WTC11 (cell line): ENCODE data around the gene YPEL4. TPM values are rescaled to one million over a fixed set of nuclear protein-coding genes. Genes with fewer than 3 reads are reported as not detected.

Experiments
- ATAC-seq: fragments of 200-7000 bp; cut with Tn5 transposase; 2 replicates; pipeline ENCODE4 v1.10.0; 2021; ENCODE audit warnings: mild to moderate bottlenecking, moderate library complexity
- CTCF ChIA-PET: fragments of 300-600 bp; sonication (Branson Sonifier 250); formaldehyde crosslinking; loops from one replicate; lab custom pipeline; 2021; ENCODE audit warnings: antibody characterized with exemption; lab: Charles Lee
- POLR2A ChIA-PET: fragments of 350-600 bp; sonication (Branson Sonifier 250); formaldehyde crosslinking; loops from one replicate; lab custom pipeline; 2021; ENCODE audit warnings: antibody characterized with exemption; lab: Charles Lee
- DNase-seq: peaks from one replicate; pipeline ENCODE4 v3.0.0; 2021; ENCODE audit warnings: low spot score
- H3K27ac Mint-ChIP-seq: 2 replicates; pipeline ENCODE4 v1.8.0; 2021; ENCODE audit warnings: mixed read lengths
- H3K27me3 Mint-ChIP-seq: 2 replicates; pipeline ENCODE4 v1.8.0; 2021; ENCODE audit warnings: low read depth, mild to moderate bottlenecking, moderate library complexity, mixed read lengths
- H3K36me3 Mint-ChIP-seq: 2 replicates; pipeline ENCODE4 v1.8.0; 2021; ENCODE audit warnings: mixed read lengths
- H3K4me1 Mint-ChIP-seq: 2 replicates; pipeline ENCODE4 v1.8.0; 2022; ENCODE audit warnings: mixed read lengths
- H3K4me3 Mint-ChIP-seq: 2 replicates; pipeline ENCODE4 v1.8.0; 2021; ENCODE audit warnings: mild to moderate bottlenecking, moderate library complexity, mixed read lengths
- H3K9me3 Mint-ChIP-seq: 2 replicates; pipeline ENCODE4 v1.8.0; 2021; ENCODE audit warnings: mixed read lengths
- ELF4 ChIP-seq: sonication (generic); formaldehyde crosslinking; IDR thresholded peaks from 2 replicates; pipeline ENCODE4 v1.8.1; 2022; ENCODE audit warnings: low read depth, mild to moderate bottlenecking, moderate library complexity, missing genetic modification reagents
- FOXK1 ChIP-seq: sonication (generic); formaldehyde crosslinking; IDR thresholded peaks from 2 replicates; pipeline ENCODE4 v1.8.0; 2022; ENCODE audit warnings: mild to moderate bottlenecking, moderate library complexity, missing genetic modification reagents
- PRRX2 ChIP-seq: fragments of 250-450 bp; sonication (Bioruptor Pico); IDR thresholded peaks from 2 replicates; pipeline ENCODE4 v1.8.0; 2021; ENCODE audit warnings: mild to moderate bottlenecking
- RELA ChIP-seq: sonication (generic); formaldehyde crosslinking; IDR thresholded peaks from 2 replicates; pipeline ENCODE4 v1.8.1; 2022; ENCODE audit warnings: missing genetic modification reagents, mild to moderate bottlenecking, borderline replicate concordance
- RORB ChIP-seq: fragments of 250-450 bp; sonication (Bioruptor Pico); IDR thresholded peaks from 2 replicates; pipeline ENCODE4 v1.9.0; 2021; ENCODE audit warnings: mild to moderate bottlenecking
- SMAD4 ChIP-seq: sonication (generic); formaldehyde crosslinking; IDR thresholded peaks from 2 replicates; pipeline ENCODE4 v1.8.0; 2022; ENCODE audit warnings: mild to moderate bottlenecking, missing genetic modification reagents
- TCF7 ChIP-seq: sonication (generic); formaldehyde crosslinking; IDR thresholded peaks from 2 replicates; pipeline ENCODE4 v1.8.0; 2022; ENCODE audit warnings: mild to moderate bottlenecking, low read depth, missing genetic modification reagents, moderate library complexity
- ZNF138 ChIP-seq: sonication (generic); formaldehyde crosslinking; conservative IDR thresholded peaks from 2 replicates; pipeline ENCODE4 v1.8.1; 2022; ENCODE audit warnings: mild to moderate bottlenecking, moderate library complexity, missing genetic modification reagents
- ZNF232 ChIP-seq: sonication (generic); formaldehyde crosslinking; IDR thresholded peaks from 2 replicates; pipeline ENCODE4 v1.8.0; 2022; ENCODE audit warnings: mild to moderate bottlenecking, missing genetic modification reagents
- ZNF263 ChIP-seq: sonication (generic); formaldehyde crosslinking; IDR thresholded peaks from 2 replicates; pipeline ENCODE4 v1.8.1; 2022; ENCODE audit warnings: low read depth, mild to moderate bottlenecking, moderate library complexity, missing genetic modification reagents
- ZNF416 ChIP-seq: fragments of 250-450 bp; sonication (Bioruptor Pico); IDR thresholded peaks from 2 replicates; pipeline ENCODE4 v1.9.0; 2021; ENCODE audit warnings: mild to moderate bottlenecking, inconsistent platforms
- ZNF423 ChIP-seq: fragments of 250-450 bp; sonication (Bioruptor Pico); IDR thresholded peaks from 2 replicates; pipeline ENCODE4 v2.1.2; 2022; ENCODE audit warnings: mild to moderate bottlenecking, moderate library complexity
- total RNA-seq: library from RNA; stranded (reverse); gene quantifications from 3 replicates; pipeline ENCODE4 v1.2.3, GENCODE V29; 2021
- TF ChIP-seq, protein P1 (sequence below): sonication (generic); formaldehyde crosslinking; IDR thresholded peaks from 2 replicates; pipeline ENCODE4 v1.8.1; 2022; ENCODE audit warnings: low read depth, mild to moderate bottlenecking, moderate library complexity, missing genetic modification reagents, borderline replicate concordance
- TF ChIP-seq, protein P2 (sequence below): sonication (generic); formaldehyde crosslinking; IDR thresholded peaks from 2 replicates; pipeline ENCODE4 v1.8.0; 2023; ENCODE audit warnings: missing genetic modification reagents, mild to moderate bottlenecking, borderline replicate concordance
- TF ChIP-seq, protein P3 (sequence below): fragments of 250-450 bp; sonication (Bioruptor Pico); conservative IDR thresholded peaks from 2 replicates; pipeline ENCODE4 v1.9.0; 2021; ENCODE audit warnings: mild to moderate bottlenecking
- TF ChIP-seq, protein P4 (sequence below): sonication (generic); formaldehyde crosslinking; IDR thresholded peaks from 2 replicates; pipeline ENCODE4 v1.8.0; 2022; ENCODE audit warnings: mild to moderate bottlenecking, missing genetic modification reagents
- TF ChIP-seq, protein P5 (sequence below): fragments of 200-600 bp; IDR thresholded peaks from 2 replicates; pipeline ENCODE4 v1.8.0; 2022; ENCODE audit warnings: antibody characterized with exemption
- TF ChIP-seq, protein P6 (sequence below): sonication (generic); formaldehyde crosslinking; IDR thresholded peaks from 2 replicates; pipeline ENCODE4 v1.8.0; 2023; ENCODE audit warnings: missing genetic modification reagents

YPEL4 gene
- total RNA-seq, 1 experiment from 2014 or later, result 0.15 TPM

DNA sequence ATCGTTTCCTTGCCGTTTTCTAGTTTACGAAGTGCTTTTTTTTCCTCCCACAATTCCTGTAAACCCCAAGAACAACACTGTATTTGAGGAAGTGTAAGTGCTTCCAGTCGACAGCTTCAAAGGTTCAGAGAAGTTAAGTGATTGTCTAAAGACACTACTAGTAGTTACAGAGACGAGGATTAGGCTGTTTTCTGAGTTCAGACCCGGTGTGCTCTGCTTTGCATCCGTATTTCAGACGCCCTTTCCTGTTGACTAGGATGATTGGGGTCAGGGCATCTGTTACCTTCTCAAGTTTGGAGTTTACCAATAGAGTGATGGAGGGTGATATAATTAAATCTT lies 8.3 kb upstream of the YPEL4 start:
- DNase-seq, result no peak
- no peak for TF ChIP-seq TCF7 (CRISPR knock-in tag)
- TF ChIP-seq, protein P1, sequence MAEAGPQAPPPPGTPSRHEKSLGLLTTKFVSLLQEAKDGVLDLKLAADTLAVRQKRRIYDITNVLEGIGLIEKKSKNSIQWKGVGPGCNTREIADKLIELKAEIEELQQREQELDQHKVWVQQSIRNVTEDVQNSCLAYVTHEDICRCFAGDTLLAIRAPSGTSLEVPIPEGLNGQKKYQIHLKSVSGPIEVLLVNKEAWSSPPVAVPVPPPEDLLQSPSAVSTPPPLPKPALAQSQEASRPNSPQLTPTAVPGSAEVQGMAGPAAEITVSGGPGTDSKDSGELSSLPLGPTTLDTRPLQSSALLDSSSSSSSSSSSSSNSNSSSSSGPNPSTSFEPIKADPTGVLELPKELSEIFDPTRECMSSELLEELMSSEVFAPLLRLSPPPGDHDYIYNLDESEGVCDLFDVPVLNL, result no peak
- TF ChIP-seq, protein P2, sequence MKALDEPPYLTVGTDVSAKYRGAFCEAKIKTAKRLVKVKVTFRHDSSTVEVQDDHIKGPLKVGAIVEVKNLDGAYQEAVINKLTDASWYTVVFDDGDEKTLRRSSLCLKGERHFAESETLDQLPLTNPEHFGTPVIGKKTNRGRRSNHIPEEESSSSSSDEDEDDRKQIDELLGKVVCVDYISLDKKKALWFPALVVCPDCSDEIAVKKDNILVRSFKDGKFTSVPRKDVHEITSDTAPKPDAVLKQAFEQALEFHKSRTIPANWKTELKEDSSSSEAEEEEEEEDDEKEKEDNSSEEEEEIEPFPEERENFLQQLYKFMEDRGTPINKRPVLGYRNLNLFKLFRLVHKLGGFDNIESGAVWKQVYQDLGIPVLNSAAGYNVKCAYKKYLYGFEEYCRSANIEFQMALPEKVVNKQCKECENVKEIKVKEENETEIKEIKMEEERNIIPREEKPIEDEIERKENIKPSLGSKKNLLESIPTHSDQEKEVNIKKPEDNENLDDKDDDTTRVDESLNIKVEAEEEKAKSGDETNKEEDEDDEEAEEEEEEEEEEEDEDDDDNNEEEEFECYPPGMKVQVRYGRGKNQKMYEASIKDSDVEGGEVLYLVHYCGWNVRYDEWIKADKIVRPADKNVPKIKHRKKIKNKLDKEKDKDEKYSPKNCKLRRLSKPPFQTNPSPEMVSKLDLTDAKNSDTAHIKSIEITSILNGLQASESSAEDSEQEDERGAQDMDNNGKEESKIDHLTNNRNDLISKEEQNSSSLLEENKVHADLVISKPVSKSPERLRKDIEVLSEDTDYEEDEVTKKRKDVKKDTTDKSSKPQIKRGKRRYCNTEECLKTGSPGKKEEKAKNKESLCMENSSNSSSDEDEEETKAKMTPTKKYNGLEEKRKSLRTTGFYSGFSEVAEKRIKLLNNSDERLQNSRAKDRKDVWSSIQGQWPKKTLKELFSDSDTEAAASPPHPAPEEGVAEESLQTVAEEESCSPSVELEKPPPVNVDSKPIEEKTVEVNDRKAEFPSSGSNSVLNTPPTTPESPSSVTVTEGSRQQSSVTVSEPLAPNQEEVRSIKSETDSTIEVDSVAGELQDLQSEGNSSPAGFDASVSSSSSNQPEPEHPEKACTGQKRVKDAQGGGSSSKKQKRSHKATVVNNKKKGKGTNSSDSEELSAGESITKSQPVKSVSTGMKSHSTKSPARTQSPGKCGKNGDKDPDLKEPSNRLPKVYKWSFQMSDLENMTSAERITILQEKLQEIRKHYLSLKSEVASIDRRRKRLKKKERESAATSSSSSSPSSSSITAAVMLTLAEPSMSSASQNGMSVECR (CRISPR knock-in tag), result no peak
- TF ChIP-seq, protein P3, sequence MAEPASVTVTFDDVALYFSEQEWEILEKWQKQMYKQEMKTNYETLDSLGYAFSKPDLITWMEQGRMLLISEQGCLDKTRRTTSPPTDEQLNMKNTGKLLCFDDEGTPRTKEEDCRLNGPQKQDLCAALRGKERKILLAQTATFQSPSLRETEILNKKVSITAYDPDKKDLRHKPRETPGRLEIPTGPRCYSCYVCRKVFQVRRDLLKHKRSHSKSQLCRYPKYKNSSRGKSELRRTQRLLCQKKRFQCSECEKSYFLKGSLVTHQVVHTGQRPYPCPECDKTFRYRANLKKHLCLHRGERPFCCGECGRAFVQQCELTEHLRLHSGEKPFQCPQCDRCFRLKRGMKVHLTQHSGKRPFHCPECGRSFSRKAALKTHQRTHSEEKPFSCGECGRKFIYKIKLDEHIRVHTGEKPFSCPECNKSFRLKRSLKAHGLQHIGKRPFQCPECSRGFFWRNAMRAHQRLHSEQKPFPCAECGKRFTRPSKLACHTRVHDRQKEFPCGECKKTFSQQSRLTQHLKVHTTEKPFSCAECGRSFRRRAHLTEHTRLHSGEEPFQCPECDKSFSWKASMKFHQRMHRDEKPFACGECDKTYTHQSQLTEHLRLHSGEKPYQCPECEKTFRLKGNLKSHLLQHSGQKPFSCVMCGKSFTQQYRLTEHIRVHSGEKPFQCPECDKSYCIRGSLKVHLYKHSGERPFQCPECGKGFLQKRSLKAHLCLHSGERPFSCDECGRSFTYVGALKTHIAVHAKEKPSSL, result no peak
- ChIA-PET CTCF (interaction anchor here (0.8 to 3.5 kb wide), 3 partner anchors 13 to 165 kb away, joined by 3 to 13 read pairs (median 5); partner anchors contain the start of gene UBE2L6), POLR2A (no interaction called here)
- peaks cover 18% of the 10 kb centered on the region for H3K4me1 Mint-ChIP-seq
- peaks cover 36% of the 10 kb centered on the region for H3K27me3 Mint-ChIP-seq
- H3K9me3 Mint-ChIP-seq, result no peaks in the 10 kb centered on the region
- H3K4me3 Mint-ChIP-seq, result peak overlapping the region; percentile 99
- H3K27ac Mint-ChIP-seq, result peak overlapping the region; percentile 95
- peaks cover 28% of the 10 kb centered on the region for H3K36me3 Mint-ChIP-seq
- no peak for ATAC-seq

DNA sequence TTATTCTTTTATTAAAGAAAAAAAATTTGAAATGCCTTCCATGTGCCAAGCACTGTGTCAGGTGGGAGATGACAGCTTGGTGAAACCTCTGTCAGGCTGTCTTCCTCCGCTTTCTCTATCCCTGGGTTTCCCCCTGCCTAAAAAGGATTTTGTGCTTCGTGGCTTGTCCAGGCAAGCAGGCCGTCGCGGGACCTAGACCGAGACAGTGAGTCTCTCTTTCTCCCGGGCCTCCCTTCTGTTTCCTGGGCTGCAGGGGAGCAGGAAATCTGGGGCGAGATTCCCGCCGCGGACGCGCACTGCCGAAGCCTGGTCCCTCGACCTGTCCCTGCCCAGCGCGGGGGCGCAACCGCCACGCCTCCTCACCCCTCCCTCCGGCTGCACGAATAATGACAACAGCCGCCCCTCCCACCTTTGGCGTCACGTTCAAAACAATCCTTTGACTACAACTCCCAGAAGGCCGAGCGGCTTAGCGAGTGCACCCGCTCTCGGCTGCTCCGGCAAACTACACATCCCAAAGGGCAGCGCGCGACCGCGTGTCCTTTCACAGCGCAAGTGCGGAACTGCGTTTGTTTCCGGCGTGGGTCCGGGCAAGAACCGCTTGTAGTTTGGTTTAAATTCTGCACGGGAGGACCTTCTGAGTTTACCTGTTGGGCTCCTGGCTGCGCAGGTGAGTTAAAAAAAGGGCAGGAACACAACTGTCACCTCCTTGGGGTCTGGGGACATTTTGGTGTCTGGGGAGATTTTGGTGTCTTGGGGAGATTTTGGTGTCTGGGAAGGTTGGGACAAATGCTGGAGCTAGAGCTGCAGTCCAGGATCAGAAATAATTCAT lies 7.7 kb upstream of the YPEL4 start, which contains the start of gene CLP1:
Gene CLP1 (plus strand): TSS at position 569 of the 829 bp plus-strand sequence. CDS start 1,715 bp downstream, outside the sequence.
- POLR2A ChIA-PET, result no interaction called here
- CTCF ChIA-PET, result interaction anchor here (0.8 to 3.5 kb wide), 3 partner anchors 13 to 164 kb away, joined by 3 to 13 read pairs (median 5); partner anchors contain the start of gene UBE2L6
- H3K27me3 Mint-ChIP-seq, result peaks cover 41% of the 10 kb centered on the region
- H3K4me3 Mint-ChIP-seq, result peak within 1 kb of the TSS; percentile 99
- peak; percentile 100 for DNase-seq
- H3K27ac Mint-ChIP-seq, result peak within 1 kb of the TSS; percentile 95
- peaks cover 26% of the 10 kb centered on the region for H3K36me3 Mint-ChIP-seq
- peaks cover 22% of the 10 kb centered on the region for H3K4me1 Mint-ChIP-seq
- H3K9me3 Mint-ChIP-seq, result no peaks in the 10 kb centered on the region
- ATAC-seq, result peak; percentile 96
- no peak for TF ChIP-seq RORB (CRISPR knock-in tag)
- no peak for TF ChIP-seq ELF4 (CRISPR knock-in tag)
- no peak for TF ChIP-seq SMAD4 (CRISPR knock-in tag)
- TF ChIP-seq PRRX2 (CRISPR knock-in tag), result no peak
- no peak for TF ChIP-seq ZNF232 (CRISPR knock-in tag)
- TF ChIP-seq ZNF263 (CRISPR knock-in tag), result no peak
- TF ChIP-seq, protein P4, sequence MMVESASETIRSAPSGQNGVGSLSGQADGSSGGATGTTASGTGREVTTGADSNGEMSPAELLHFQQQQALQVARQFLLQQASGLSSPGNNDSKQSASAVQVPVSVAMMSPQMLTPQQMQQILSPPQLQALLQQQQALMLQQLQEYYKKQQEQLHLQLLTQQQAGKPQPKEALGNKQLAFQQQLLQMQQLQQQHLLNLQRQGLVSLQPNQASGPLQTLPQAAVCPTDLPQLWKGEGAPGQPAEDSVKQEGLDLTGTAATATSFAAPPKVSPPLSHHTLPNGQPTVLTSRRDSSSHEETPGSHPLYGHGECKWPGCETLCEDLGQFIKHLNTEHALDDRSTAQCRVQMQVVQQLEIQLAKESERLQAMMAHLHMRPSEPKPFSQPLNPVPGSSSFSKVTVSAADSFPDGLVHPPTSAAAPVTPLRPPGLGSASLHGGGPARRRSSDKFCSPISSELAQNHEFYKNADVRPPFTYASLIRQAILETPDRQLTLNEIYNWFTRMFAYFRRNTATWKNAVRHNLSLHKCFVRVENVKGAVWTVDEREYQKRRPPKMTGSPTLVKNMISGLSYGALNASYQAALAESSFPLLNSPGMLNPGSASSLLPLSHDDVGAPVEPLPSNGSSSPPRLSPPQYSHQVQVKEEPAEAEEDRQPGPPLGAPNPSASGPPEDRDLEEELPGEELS, result peak; percentile 79
- peak; percentile 99 for TF ChIP-seq FOXK1 (CRISPR knock-in tag)
- TF ChIP-seq ZNF416 (CRISPR knock-in tag), result no peak
- TF ChIP-seq, protein P5, sequence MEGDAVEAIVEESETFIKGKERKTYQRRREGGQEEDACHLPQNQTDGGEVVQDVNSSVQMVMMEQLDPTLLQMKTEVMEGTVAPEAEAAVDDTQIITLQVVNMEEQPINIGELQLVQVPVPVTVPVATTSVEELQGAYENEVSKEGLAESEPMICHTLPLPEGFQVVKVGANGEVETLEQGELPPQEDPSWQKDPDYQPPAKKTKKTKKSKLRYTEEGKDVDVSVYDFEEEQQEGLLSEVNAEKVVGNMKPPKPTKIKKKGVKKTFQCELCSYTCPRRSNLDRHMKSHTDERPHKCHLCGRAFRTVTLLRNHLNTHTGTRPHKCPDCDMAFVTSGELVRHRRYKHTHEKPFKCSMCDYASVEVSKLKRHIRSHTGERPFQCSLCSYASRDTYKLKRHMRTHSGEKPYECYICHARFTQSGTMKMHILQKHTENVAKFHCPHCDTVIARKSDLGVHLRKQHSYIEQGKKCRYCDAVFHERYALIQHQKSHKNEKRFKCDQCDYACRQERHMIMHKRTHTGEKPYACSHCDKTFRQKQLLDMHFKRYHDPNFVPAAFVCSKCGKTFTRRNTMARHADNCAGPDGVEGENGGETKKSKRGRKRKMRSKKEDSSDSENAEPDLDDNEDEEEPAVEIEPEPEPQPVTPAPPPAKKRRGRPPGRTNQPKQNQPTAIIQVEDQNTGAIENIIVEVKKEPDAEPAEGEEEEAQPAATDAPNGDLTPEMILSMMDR, result no peak
- TF ChIP-seq, protein P6, sequence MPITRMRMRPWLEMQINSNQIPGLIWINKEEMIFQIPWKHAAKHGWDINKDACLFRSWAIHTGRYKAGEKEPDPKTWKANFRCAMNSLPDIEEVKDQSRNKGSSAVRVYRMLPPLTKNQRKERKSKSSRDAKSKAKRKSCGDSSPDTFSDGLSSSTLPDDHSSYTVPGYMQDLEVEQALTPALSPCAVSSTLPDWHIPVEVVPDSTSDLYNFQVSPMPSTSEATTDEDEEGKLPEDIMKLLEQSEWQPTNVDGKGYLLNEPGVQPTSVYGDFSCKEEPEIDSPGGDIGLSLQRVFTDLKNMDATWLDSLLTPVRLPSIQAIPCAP, result no peak
- no peak for TF ChIP-seq RELA (CRISPR knock-in tag)
- TF ChIP-seq ZNF423 (CRISPR knock-in tag), result no peak
- no peak for TF ChIP-seq ZNF138 (CRISPR knock-in tag)
